GM21528 (cell line): ENCODE data around the gene METTL25B.

Experiments used
- ATAC-seq: cut with Tn5 transposase; IDR thresholded peaks from one replicate; pipeline ENCODE4 v1.9.1; 2021; ENCODE audit warnings: mild to moderate bottlenecking, moderate library complexity; ENCODE audit not compliant: unreplicated experiment, low FRiP score

The METTL25B gene

DNA sequence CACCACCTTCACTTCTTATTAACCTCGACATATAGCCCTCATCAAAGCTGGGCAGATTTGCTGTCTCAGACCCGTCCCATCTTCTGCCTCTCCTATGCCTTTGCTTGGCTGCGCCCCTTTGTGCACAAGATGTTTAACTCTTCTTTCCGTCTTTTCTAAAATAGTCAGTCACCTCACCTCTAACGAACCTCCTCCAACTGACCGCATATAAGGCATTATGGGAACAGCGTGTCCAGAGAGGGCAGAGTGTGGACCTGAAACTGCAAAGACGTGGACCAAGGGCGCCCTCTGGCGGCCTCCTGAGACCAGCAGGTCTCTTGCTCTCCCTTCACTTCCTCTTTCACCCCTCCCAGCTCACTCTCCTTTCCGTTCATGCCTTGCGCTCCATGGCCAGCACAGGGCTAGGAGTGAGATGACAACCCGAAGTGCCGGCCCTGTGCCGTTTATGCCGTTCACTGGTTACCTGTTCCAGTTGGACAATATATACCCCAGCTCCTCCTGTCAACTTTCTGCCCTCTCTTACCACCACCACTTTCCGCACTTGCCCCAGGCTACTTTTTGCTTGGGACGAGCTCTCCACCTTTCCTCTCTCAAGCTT, 2.5 kb upstream of the METTL25B start:
- ATAC-seq: no peak

DNA sequence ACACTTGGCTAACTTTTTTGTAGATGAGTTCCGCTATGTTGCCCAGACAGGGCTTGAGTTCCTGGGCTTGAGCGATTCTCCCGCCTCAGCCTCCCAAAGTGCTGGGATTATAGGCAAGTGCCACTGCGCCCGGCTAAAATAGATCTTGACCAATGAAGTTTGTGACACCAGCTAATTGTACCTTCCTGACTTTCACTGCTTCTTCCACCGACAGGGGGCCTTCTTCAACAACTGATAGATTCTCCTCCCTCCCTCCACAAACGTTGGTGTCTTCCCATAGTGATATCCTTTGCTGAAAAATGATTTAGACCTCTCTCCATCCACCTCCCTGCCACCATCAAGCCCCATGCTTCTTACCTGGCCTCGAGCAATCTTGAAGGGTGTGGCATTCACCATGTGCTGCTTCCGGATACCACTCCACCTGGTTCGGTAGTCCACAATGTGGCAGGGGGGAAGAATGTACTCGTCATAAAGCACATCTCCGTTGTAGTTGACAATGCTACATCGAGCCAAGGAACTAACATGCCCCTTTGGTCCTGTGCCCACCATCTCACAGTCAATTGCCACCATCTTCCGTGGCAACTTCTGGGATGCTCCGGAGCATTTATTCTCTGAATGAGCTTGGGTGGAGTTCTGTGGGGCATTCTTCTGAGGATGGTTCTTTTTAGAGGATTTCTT, 1.6 kb upstream of the METTL25B start:
- ATAC-seq: no peak

DNA sequence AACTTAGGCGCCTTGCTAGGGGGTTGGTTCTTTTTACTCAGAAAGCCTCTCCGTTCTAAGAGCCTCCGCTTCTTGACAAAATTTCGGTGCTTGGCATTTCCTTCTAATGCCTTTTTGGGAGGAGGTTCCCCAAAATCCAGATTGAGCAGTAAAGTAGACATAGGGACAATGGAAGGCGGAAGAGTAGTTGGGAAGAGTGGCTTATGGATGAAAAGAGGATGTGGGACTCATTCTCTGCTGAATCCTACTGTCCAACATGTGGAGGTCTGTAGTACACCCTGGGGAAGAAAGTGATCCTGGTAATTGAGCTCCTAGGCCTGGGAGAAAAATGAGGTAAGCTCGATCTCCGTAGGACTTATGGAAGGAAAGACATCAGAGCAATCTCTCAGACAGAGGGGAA, 777 bp upstream of the METTL25B start:
- ATAC-seq: no peak

DNA sequence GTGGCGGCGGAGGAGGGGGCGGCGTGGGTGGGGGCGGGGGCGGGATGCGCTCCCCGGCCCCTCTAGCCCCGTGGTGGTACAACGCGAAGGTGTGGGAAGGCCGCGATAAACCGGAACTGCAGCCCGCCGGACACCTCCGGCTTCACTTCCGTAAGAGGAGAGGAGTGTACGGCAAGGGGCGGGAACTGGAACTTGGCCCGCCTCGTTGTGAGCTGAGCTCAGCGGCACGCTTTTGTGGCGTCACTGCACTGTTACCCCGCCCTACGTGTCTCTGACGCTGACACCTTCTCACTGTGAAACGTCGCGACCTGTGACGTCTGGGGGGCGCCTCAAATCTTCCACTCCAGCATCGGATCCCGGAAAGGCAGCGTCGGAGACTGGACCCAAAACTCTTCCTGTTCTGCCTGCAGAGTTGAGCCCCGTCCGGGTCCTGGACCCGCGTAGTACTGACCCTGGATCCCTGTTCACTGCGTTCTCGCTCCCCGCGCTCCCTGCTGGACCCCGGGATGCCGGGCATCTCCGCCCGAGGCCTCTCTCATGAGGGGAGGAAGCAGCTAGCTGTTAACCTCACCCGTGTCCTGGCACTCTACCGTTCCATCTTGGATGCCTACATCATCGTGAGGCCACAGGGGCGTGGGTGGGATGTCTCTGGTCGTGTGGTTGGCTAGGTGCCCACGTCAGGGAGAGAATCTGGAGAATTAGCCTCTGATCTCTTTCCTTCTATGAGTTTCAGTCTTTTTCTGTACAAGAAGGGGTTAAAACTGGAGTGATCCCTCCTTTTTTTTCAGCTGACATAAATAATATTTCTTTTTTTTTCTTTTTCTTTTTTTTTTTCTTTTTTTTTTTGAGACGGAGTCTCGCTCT, 562 bp downstream of the METTL25B start, which contains the start of gene ISG20L2:
Gene ISG20L2 (minus strand): TSS at position 168 of the 864 bp plus-strand sequence. CDS start 1,114 bp downstream, outside the sequence.
- ATAC-seq: peak; percentile 89

DNA sequence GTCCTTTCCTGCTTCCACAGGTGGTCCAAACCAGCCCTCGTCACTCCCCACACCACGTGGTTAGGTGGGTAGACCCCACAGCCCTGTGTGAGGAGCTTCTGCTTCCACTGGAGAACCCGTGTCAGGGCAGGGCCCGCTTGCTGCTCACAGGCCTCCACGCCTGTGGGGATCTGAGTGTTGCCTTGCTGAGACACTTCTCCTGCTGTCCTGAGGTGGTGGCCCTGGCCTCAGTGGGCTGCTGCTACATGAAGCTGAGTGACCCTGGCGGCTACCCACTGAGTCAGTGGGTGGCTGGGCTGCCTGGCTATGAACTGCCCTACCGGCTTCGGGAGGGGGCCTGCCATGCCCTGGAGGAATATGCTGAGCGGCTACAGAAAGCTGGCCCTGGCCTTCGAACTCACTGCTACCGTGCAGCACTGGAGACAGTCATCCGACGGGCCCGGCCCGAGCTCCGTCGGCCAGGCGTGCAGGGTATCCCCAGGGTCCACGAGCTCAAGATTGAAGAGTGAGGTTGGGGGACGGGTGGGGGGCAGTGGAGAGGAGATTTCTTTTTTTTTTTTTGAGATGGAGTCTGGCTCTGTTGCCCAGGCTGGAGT, 5.8 kb downstream of the METTL25B start:
- no peak for ATAC-seq

DNA sequence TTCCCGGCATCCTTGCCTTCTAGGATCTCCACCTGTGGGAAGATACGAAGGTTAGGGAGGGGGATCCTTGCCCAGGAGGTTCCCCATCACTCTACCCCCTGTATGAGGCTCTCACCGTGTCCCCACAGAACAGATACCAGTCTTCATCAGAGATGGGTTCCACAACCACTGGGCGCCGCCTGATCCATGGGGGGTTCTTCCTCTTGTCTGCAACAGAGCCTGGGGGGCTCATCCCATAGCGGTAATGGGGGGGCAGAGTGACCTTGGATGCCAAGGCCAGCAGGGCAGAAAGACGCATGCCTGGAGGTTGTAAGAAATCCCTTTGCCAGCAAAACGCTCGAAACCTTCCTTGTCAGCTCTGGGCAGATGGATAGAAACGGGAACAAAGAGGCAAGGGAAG, 10.1 kb downstream of the METTL25B start:
- no peak for ATAC-seq

DNA sequence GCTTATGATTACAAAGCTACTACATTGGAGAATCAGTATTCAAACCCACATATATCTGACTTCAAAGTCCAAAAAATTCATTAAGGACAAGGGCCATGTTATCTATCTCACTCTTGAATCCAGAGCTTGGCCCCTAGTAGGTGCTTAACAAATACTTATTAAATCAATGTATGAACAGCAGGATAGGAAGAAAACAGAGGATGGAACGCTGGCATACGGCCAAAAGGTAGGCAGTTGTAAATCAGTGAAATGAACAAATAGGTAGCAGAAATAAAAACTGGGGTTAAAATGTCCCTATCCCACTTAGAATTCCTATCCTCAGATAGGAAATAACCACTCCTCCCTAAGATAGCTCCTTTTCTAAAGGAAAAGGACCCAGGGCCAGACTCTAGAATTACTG, 10.6 kb downstream of the METTL25B start:
- no peak for ATAC-seq

DNA sequence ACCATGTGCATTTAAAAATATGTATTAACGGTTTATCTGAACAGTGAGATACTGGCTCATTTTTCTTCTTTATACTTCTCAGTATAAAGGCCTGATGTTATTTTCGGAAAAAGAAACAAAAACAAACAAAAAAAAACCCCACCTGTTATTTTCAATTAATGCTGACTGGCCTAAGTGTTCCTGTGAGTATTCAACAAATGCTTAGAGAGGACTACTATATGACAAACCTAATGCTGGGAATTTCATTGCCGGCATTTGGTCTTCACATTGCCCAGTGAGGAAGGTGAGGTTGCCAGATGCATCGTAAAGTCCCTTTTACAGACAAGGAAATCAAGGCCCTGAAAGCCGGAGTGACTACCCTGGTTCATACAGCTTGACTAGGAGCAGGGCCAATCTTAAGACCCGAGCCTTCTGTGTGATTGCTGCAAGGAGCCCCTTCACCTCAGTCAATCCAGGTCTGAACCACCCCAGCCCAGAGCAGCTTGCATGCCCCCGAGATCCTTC, 12.0 kb downstream of the METTL25B start:
- peak; percentile 2 for ATAC-seq

DNA sequence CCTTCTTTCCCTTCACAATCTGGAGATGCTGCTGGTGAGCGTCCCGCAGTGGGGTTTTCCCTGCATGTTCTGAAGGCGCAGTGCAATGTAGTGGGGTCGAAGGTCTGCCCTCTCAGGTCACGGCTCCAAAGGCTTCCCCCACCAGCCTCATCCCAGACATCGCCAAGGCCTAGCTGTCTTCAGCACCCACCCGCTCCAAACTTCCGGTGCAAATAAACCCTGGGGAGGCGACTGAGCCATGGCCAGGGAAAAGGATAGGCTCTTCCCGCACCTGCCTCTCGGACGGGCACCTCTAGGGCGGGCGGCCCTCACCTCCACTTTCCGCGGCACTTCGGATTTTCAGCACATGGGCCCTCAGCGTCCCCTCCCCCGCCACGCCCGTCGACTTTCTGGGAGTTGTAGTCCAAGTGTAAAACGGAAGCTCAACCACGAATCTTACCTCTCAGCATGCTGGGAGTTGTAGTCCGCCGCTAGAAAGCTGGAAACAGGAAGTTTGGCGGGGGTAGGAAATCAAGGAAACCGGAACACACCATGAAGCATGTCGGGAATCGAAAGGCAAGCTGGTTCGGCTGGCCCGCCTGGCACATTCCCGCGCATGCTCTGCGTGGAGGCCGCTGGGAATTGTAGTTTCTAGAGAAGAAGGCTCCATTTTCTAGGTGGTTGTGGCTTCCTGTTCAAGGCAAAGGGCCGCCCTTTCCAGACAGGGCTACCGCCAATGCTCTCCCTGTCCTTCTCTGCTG, 12.6 kb downstream of the METTL25B start, which contains the start of gene MRPL24:
Gene MRPL24 (minus strand): TSS at position 348 of the 740 bp plus-strand sequence. CDS start 2,384 bp downstream, outside the sequence.
- ATAC-seq: peak; percentile 82

DNA sequence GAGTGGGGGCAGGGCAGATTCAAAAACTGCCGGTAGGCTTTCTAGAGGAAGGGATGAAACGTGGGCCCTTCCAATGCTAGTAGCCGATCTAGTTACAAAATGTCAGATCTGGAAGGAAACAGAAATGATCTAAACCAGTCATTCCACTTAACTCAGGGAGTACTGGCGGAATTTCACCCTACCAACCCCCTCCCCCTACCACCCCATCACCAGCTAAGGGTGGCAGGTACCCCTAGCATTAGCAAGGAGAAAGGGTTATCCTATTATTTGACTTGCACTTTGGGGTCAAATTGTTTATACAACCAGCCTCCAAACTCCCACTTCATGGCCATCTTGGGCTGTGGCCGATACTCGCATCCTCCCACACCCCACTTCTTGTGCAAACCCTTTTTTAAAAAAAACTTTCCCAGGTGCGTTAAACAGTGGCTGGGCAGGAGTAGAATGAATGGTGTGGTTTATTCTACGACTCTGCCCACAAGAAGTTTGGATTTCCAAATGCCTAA, 13.3 kb downstream of the METTL25B start:
- ATAC-seq: peak; percentile 1

DNA sequence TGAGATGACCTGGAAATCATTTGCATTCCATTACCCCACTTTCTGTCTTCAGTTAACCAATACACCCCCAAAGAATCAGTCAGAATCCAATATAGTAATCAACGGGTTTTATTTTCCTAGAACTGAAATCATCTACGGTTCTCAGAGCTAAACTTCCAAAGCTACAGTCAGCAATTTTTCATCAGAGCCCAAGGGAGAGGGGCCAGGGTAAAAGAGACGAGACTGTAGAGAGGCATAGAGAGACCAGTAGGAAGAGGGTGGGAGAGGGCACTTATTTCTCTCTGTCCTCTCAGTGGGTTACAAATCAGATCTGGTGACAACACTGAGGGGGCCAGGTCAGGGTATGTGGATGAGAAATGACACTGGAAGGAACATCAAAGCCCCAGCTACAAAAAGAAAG, 13.7 kb downstream of the METTL25B start:
- ATAC-seq: no peak

DNA sequence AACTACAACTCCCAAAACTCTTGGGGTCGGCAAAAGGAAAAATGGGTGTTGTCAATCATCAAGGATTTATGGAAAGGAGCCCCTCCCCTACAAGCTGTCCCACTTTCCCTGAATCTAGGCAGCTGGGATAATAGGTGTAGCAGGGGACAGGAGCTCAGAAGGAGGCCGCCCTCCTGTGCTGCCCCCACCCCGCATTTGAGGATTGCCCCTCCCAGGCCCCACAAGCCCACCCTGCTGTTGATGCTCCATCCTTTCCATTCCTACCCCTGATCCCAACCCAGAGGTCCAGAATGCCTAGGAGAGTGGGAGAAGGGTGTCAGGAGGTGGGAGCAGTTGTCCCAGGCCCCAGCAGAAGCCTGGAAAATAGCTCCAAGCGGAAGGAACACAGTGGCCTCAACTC, 14.5 kb downstream of the METTL25B start:
- no peak for ATAC-seq

DNA sequence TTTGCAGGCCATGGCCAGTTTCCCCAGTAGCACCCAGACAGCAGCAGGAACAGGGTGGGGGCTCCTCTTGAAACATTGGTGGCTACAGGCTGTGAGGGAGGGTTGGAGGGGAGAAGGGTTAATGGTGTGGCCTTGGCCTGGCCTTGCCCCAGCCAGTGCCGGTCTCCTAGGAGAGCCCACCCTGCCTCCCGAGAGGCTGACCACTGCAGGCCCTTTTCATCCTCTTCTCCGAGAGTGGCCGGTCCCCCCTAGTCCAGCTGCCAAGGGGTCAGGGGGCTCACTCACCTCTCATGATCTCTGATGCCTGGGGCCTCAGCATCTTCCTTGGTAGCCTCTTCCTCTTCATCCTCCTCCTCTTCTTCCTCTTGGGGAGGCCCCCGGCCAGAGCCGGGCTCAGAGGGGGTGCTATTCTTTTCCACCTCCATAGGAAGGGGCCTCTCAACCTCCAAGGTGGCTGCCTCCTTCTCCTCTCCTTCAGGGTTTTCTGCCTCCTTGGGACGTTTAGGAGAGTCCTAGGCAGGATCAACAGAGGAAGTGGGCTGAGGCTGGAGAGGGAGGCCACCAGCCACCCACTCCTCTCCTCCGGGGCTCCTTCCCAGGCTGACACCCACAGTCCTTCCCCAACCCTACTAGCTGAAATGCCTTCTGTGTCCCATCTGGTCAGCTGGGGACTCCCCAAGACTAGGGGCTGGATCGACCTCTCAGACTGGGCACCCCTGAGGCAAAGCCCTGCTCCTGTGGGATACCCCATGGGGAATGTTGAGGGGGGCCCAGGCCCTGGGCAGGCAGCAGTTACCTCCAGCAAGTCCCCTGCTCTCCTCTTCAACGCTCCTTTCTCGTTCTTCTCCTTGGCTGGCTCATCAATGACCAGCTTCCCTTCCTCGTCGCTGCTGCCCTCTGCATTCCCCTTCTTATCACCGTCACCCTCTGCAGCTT, 15.4 kb downstream of the METTL25B start:
- ATAC-seq: no peak

DNA sequence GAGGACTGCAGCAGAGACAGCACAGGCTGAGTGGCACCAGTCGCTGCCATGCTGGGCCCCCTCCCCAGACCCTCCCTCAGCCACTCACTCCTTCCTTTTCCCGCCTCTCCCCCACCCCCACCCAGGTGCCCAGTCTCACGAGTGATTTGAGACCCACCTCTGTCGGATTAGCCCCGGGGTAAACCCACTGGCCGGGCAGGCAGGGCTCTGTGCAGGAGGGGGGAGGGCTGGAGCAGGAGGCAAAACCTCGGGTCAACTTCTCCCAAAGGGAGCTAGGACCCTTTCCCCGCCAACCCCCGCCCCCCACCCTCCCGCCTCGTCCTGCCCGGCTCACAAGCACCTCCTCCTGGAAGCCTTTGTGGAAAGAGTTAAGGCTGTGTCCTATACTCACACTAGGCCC, 16.1 kb downstream of the METTL25B start:
- ATAC-seq: no peak

DNA sequence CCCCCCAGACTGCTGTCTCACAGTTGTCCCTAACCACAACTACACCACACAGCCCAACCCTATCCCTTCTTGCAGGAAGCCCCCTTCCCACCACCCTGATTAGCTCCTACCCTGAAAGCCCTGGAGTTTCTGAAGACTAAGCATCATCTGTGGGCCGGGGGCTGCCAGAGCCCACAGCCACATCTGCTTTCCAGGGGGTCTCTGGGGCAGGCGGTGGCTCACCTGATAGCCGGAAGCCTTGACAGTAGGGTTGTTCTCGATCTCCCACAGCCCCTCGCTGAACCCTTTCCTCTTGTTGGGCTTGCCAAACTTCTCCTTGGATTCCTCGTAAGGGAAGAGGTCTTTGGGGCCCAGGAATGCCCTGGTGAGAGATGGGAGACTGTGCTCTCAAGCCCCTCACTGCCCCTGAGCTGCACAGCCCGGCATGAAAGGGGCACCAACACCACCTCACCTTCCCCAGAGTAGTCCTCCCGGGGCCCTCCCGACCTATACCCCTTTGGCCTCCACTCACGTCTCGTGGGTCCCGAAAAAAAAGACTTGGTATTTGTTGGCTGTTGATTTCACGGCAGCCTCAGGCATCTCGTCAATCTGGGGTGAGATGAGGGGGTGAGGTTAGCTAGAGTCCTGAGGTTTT, 16.6 kb downstream of the METTL25B start:
- no peak for ATAC-seq

DNA sequence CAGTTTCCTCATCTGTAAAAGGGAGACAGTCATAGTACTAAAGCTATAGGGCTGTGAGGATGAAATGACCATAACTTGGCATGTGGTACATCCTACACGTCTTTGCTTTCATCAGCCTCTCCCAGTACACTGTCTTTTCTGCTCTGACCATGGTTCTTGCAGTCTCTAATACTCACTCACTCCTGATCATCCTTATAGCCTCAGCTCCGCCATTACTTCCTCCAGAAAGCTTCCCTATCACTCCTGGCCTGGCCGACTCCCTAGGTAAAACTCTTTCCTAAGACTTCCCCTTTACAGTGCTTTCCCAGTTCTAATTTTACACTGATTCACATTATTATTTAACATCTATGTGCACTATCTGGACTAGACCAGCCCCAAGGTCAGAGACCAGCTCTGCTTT, 17.6 kb downstream of the METTL25B start:
- ATAC-seq: no peak

DNA sequence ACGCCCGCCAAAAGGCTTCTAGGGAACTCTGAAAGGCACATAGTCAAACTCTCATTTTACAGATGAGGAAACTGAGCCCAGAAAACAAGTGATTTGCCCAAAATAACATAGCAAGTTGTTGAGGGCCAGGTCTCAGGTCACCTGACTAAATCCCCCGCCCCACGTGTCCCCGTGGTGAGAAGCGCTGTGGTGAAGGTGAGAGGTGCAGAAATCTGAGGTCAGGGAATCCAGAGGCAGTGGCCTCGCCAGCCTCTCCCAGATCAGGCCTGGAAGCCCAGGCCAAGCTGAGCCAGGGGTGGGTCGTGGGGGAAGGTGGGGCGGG, 18.1 kb downstream of the METTL25B start:
- no peak for ATAC-seq
